ENCODE results near the gene GPR148. TPM values are rescaled to one million over a fixed set of nuclear protein-coding genes. Genes with fewer than 3 reads are reported as not detected.

The GPR148 gene, protein sequence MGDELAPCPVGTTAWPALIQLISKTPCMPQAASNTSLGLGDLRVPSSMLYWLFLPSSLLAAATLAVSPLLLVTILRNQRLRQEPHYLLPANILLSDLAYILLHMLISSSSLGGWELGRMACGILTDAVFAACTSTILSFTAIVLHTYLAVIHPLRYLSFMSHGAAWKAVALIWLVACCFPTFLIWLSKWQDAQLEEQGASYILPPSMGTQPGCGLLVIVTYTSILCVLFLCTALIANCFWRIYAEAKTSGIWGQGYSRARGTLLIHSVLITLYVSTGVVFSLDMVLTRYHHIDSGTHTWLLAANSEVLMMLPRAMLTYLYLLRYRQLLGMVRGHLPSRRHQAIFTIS
- total RNA-seq (2022; extraction: Qiagen RNA extraction; ENCODE audit: low read depth): not detected in 5 replicates

DNA sequence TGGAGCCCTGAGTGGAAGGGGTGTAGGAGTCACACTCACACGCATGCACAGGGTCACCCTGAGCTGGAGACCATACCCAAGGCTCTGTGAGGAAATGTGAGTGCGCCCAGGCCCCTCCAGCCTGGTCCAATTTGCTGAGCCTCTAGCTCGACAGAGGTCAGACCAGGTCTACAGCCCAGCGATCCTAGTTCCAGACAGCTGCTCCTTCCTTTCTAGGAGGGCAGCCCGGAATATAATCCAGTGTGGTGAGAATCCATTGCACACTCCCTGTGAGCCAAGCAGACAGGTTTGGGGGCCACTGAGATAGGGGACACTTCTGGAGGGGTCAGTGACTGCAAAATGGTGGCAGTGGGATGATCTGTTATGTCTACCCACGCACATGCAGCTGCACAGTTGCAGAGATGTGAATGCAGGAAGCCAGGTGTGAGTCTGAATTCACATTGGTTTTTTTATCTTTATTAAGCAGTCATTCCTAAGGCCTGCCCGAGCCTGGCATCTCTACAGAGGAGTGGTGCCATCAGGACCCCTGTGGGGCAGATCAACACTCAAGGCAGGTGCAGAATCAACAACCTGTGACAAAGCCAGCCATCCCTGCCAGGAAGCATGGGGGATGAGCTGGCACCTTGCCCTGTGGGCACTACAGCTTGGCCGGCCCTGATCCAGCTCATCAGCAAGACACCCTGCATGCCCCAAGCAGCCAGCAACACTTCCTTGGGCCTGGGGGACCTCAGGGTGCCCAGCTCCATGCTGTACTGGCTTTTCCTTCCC, at the start of gene GPR148:
Gene GPR148 (plus strand): TSS at position 522 of the 768 bp plus-strand sequence. CDS start 82 bp downstream, at position 604.

DNA sequence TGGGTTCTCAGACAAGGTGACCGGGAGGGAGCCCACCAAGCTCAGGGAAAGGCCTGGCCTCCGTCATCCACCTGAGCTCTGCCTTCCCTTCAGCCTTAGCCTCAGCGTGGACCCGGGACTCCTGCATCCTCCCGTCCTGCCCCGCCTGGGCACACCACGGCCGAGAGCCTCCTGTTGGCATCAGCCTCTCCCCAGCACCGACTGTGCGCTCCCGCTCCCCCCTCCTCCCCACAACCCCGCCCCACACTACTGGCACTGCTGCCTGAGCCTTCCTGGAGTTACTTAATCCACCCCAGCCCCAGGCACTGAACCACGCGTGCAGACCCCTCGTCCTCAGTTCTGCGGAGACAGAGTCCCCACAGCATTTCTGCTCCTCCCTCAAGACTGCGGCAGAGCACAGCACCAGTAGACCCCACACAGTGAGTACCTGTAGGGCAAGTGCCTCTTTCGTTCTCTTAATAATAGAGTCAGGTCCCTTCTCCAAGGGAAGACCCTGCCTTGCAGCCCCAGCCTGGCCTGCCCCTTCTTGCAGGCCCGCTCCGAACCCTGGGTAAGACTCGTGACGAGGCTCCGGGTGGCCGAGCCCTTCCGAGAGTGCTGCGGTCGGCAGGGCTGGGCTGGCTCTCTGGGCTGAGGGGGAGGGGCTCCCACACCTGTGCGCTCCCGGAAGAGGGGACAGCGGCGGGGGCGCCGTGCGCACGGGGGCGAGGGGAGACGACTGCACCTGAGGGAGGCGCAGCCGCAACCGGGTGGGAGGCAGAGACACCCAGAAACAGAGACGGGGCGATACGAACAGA, 26.6 kb downstream of the GPR148 start, which contains the start of gene AMER3:
Gene AMER3 (plus strand): TSS at position 285 of the 797 bp plus-strand sequence. CDS start 6,533 bp downstream, outside the sequence.

Other genes with a start within 250 kb of the GPR148 start
- gene POTEI, start 219.7 kb upstream of the GPR148 start, total RNA-seq (2022; extraction: Qiagen RNA extraction; ENCODE audit: low read depth): not detected in 5 replicates
- not detected in 5 replicates for gene CFC1B, start 207.8 kb upstream of the GPR148 start, total RNA-seq (2022; extraction: Qiagen RNA extraction; ENCODE audit: low read depth)
- not detected in 5 replicates for gene CFC1, start 129.5 kb upstream of the GPR148 start, total RNA-seq (2022; extraction: Qiagen RNA extraction; ENCODE audit: low read depth)
- gene POTEJ, start 117.6 kb upstream of the GPR148 start, total RNA-seq (2022; extraction: Qiagen RNA extraction; ENCODE audit: low read depth): not detected in 5 replicates
- not detected in 5 replicates for gene AMER3, start 26.5 kb downstream of the GPR148 start, total RNA-seq (2022; extraction: Qiagen RNA extraction; ENCODE audit: low read depth)
- gene ARHGEF4, start 107.8 kb downstream of the GPR148 start, total RNA-seq (2022; extraction: Qiagen RNA extraction; ENCODE audit: low read depth): 5.8 to 8.7 TPM (median 6.7 TPM) in 5 replicates

Data from A549 treated with RU486 at 1 μM for 4 hours (cell line).